GM21619 (cell line): ENCODE results near the gene TXNRD2.
"Not testable (repeated sequence)": the region's sequence is repeated elsewhere in the genome, so short reads cannot be mapped to it uniquely, and the experiment has no call there.

Experiments
- ATAC-seq: cut with Tn5 transposase; IDR thresholded peaks from one replicate; pipeline ENCODE4 v1.9.1; 2021; ENCODE audit not compliant: unreplicated experiment

The TXNRD2 gene

DNA sequence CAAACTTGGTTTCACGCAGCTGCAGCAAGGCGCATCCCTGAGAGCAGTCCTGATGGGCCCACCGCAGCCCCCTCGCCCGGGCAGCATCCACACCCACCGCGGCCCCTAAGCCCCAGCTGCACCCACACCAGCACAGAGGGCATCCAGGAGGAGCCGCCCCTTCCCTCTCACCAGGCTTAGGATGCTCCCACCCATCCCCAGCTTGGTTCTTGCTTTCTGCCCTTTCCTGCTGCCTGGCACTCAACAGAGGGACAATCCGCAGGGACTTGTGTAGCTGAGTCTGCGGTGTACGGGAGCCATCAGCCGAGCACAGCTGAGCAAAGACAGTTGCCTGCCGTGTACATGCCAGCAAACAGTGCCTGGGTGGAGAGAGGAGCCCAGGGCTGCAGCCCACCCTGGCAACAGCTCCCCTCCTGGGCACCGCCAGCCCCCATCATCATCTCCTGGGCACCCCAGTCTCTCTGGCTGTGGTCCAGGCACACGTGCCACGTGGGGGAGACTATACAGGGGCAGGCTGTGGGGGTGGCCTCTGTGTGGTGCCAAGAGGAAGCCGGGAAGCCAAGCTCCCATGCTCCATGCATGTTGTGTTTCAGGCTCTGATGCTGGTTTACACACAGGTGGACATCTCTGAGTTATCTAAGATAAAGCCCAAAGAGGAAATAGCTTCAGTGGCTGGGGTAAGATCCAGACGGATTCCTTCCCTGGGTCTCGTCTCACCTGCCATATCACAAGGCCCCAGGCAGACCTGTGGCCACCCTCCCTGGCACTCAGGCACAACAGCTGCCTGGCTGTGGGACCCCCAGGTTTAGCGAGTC is 50.9 kb downstream of the TXNRD2 start:
- no peak for ATAC-seq

- no peak for ATAC-seq
These were observed 51.7 kb downstream of the TXNRD2 start for GRCh38 chr22:19889951-19890350.

GRCh38 chr22:19888131-19888746 is 53.4 kb downstream of the TXNRD2 start:
- ATAC-seq, result no peak

DNA sequence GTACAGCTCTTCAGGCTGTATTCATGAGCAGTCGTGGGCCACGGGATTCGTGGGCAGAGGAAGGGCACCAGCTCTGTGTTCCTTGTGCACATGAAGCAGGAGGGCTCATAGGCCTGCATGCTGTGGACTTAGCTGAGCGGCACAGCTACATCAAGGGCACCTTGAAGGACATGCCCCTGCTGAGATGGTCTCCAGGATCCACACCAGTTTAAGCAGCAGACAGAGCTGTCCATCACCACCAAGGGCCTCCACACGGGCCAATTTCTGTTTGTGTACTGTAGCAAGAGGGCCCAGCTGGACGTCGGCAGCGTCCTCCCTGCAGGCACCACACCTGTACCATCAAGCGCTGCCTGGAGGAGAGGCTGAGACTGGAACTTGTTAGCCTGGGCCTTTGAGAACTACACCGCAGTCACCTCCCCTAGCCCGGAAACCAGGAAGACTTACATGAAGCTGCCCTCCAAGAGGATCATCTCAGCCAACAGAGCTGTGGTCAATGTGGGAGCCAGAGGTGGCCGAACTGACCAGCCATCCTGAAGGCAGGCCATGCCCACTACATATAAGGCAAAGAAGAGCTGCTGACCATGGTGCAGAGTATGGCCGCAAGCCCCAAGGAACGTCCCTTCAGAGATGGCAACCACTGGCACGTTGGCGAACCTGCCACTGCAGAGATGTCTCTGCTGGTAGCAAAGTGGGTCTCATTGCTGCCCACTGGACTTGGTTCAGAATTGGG is 54.2 kb downstream of the TXNRD2 start:
- ATAC-seq, result no peak

DNA sequence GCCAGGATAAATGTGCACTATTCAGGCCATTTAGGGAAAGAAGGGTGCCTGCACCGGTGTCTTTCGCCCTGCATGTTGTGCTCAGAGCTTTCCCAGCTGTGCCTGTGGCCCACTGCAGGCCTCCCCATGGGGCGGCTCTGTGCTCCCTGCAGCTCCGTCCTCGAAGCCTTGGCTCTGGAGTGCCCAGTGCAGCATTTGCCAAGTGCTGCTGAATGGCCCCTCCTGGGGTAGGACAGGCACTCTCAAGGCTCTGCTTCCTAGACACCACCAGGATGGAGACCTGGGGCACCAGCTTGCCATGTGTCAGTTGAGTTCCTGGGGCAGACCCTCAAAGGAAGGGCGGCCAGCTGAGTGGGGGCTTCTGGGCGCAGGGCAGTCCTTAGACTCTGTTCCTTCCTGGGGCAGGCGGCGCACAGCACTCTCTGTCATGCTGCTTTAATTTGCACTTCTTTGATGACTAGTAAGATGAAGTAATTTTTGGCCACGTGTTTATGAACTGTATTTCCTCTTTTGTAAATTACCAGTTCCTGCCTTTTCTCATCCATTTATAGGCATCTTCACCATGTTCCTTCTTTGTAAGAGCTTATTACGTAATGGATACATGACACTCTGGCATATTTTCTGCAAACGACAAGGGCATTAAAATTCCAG is 54.9 kb downstream of the TXNRD2 start:
- ATAC-seq, result no peak

GRCh38 chr22:19885841-19886592 is 55.6 kb downstream of the TXNRD2 start:
- no peak for ATAC-seq

GRCh38 chr22:19884954-19885751 is 56.5 kb downstream of the TXNRD2 start:
- no peak for ATAC-seq

GRCh38 chr22:19884161-19884953 is 57.3 kb downstream of the TXNRD2 start:
- ATAC-seq, result no peak

GRCh38 chr22:19883446-19883845 is 58.2 kb downstream of the TXNRD2 start:
- ATAC-seq, result not testable (repeated sequence)

DNA sequence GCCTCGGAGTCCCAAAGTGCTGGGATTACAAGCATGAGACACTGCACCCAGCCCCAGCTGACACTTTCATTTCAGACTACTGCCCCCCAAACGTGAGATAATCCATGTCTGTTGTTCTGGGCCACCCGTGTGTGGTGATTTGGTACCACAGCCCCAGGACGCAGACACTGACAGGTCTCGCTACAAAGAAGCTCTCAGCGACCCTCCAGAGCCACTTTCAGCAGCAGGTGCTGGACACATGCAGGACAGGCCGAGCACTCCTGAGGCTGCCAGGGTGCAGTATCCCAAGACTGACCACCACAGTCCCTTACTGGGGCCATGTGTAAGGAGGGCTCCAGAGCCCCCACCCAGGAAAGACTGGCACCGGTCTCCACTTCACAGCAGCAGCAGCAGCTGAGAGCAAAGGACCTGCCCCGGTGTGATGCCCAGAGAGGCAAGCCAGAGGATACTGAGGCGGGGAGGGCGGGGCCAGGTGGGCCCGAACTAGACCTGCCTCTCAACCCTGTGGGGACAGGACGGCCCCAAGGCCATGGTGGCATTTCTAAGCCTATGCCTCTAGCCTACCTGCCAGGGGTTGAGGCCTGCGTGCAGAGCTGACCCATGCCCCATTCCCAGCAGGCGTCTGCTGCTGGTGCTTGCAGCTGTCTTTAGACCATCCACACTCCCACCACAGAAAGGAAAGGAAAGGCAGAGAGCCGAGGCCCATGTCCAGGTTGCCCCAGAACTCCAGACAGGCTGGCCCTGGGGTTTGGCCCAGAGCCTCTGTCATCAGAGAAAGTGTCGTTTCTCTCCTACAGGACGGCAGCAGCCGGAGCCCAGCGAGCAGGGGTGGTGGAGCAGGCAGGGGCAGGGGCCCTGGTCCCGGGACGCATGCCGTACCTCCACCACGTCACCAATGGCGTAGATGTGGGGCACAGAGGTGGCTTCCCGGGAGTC is 58.9 kb downstream of the TXNRD2 start:
- no peak for ATAC-seq

DNA sequence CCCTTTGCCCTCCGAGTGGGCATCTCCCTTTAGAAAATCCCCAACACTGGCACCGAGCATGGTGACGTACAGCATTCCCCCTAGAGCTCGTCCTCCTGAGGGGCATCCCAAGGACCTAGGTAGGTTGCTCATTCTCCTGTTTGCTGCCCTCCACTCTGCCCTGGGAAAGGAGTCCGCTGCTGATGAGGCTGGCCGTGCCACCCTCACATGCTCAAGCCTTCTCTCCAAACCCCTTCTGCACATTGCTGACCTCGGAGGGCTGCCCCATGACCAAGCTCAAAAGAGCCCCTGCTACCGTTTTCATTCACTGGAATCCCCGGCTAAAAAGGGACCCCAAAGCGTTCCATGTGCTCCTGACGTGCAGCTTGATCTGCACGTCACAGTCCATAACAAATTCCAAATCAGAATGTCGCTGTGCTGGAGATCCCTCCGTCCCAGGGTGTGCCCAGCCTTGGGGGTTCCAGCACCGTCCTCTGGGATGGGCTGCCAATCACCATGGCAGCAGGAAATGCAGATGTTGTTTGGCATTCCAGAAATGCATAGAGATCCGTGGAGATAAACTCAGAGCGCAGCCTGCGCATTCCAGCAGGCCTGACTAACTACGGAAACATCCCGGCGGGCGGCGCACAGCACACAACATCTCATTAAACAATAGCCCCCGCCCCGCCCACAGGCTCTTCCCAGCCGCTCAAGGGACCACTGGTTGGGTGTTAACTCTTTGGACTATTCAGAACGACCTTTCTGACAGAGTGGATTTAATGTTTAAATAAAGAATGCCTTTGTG is 60.6 kb downstream of the TXNRD2 start:
- ATAC-seq, result no peak

GRCh38 chr22:19879992-19880785 is 61.4 kb downstream of the TXNRD2 start:
- no peak for ATAC-seq

- ATAC-seq, result no peak
These were observed 62.0 kb downstream of the TXNRD2 start for GRCh38 chr22:19879643-19879991.

DNA sequence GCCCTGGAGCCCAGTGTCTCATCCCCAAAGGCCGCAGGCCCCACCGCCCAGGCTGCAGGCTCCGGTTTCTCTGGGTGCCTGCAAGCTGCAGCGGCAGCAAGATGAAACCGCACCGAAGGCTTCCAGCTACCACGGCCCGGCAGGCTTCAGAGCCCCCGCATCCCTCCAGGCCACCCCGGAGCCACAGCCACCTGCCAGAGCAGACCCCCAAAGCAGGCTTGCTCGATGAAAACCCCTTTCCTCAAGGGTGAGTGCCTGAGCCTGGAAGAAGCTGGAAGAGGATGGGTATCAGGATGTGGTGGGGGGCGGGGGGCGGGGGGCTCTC is 62.4 kb downstream of the TXNRD2 start:
- ATAC-seq, result no peak

DNA sequence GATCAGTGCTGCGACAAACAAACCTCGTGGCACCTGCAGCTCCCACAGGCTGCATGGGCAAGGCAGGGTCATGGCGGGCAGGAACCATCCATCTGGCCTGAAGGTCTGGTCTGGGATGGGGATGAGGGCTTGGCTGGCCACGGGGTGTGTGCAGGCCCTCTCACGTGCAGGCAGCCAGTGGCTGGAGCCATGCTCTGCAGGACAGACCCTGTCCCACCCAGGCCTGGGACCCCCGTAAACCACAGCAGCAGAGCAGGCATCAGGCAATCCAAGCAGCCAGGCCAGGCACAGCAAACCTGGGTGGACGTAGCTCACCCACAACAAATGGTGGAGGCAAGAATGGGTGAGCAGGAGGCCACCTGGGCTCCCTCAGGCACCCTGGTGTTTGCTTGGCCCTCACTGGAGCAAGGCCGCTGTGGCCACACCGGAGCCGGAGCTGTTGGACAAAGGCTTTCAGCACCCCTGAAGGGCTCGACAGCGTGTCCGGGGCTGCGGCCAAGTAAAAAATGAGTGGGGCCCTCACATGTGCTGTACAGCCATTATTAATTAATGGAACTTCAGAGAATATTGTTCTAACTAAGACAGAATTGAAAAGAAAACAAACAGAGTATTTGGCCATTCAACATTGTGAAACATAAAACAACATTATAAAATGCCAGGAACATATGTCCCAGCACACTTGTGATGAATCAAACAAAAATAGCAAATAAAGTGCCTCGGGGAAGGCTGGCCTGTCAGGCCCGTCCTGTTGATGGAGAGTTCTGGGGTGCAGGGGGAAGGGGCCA is 63.0 kb downstream of the TXNRD2 start:
- no peak for ATAC-seq
